ENCODE measurements around the gene KLK1.
"Not testable (repeated sequence)": the region's sequence is repeated elsewhere in the genome, so short reads cannot be mapped to it uniquely, and the experiment has no call there.

Gene KLK1

DNA sequence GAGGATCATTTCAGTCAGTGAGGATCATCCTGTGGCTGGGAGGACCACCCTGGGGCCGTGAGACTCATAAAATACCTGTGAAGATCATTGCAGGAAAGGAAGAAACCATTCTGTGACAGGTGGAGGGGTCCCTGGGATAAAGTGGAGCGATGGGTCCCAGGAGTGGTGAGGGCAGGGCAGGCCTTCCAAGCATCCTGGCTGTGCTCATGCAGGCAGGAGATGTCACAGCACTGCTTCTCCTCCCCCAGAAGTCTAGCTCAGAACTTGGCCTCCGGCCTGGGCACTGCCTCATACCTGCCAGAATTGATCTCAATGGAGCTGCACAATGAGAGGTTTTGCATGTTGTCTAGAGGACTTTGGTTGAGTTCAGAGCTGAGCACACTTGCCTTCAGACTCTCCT lies 11.1 kb downstream of the KLK1 start:
- no peak for DNase-seq

DNA sequence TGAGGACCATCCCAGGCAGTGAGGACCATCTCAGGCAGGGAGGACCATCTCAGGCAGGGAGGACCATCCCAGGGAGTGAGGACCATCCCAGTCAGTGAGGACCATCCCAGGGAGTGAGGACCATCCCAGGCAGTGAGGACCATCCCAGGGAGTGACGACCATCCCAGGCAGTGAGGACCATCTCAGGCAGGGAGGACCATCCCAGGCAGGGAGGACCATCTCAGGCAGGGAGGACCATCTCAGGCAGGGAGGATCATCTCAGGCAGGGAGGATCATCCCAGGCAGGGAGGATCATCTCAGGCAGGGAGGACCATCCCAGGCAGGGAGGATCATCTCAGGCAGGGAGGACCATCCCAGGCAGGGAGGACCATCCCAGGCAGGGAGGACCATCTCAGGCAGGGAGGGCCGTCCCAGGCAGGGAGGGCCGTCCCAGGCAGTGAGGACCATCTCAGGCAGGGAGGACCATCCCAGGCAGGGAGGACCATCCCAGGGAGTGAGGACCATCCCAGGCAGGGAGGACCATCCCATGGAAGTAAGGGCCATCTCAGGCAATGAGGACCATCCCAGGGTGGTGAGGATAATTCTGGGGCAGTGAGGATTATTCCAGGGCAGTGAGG lies 11.9 kb downstream of the KLK1 start:
- DNase-seq: not testable (repeated sequence)

DNA sequence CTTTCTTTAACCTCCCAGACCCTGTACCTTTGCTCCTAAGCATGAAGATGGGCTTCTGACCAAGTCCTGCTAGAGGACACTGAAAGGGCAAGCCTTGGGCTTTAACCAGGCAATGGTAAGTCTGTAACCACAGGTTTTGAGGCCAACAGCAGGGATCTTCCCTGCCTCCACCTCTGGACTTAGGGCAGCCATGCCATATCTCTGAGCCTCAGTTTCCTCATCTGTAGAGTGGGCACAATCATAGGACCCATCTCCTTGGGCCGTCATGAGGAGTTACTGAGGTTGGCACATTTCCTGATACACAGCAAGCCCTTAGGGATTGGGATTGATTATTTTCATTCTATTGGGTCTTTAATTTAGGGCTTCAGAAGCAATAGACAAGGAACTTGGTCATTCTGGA lies 14.7 kb downstream of the KLK1 start:
- no peak for DNase-seq

DNA sequence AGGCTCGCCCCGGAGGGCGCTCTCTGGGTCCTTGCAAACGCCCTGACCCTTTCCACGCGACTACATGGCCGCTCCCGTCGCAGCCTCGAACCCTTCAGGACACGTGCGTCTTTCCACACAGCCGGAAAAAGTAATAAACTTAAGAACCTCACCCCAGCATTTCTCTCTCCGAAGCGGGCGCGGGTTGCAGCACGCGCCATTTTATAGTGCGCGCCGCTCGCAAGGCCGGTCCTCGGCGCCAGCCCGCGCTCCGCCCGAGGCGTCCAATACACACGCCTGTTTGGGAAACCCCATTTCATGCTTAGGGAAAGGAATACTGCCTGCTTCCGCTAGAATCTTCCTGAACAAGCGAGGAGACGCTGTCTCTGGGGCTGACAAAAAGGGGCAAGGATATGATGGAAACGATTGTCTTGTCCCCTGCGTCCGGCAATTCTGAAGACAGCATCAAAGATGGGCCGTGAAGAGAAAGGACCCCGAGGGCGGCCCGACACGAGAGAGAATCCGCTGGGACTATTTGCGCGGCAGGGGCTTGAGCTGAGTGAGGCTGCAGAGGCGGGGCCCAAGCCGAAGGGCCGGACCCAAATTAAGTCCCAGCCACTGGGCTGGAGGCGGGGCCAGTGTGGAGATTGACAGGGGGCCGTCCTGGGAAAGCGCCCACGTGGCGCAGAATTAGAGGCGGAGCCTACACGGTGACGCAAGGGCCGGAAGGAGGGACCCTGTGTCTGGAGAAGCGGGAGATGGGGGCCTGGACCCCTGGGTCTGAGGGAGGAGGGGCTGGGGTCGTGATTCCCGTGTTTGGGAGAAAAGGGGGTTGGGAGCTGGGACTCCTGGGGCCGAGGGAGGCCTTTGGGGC lies 18.9 kb downstream of the KLK1 start:
- peak; percentile 96 for DNase-seq

DNA sequence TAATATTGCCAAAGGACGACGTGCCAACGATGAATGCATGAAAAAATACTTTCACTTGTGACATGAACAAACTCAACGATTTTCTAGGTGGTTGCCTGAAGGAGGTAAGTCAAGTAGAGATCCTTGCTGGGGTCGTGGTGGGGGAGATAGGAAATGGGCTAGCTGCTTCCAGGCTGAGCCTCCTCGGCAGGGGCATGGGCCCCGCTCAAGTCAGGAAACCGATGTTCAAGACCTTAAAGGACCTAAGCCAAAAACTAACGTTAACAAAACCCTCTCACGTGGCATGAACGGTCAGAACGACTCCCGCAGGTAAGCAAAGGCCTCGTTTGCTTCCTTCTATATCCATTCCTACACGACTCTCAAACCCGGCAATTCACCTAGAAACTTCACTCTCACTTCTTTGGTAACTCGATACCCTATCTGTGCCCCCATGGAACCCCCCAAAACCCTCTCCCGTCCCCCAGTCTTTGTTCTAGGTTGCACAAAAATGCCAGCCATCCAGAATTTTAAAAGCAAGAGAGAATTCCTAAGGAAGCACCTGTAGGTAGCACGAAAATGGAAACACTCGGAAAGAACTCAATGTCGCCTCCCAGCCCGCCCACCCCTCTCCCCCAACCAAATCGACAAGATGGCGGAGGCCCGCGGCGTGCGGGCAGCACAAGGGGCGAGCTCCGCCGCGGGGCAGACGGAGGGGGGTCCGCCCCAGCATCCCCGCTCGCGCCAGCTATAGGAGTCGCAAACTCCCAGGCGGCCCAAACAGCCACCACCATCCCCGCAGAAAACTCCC lies 19.8 kb downstream of the KLK1 start:
- no peak for DNase-seq

DNA sequence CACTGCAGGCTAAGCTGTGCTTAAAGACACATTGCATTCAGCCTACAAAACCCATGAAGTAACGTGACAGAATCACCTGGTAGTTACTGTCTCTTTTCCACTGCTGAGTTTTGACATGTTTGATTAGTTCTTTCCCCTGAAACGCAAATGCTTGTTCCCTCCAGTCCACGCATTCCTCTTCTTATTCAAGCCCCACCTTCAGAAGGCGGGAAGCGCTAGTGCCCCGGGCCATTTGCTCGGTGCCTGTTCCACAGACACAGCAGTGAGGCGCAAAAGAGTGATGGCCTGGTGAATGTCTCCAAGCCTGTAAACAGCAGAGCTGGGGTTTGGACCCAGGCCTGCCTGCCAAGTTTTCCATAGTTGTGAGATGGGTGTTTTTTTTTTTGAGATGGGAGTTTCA lies 22.5 kb downstream of the KLK1 start:
- no peak for DNase-seq

DNA sequence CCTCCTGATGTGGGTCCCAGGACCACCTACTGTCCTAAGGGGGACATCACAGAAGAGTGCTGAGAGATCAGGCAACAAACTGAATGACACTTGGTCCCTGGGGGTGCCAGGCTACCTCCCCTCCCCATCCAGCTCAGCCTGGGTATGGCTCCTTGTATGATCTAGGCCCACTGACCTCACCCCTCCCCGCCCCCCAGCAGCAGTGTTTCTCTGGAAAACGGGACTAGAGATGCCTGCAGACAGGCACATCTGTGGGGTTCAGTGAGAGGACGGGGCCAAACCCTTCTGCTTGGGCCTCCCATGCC lies 24.1 kb downstream of the KLK1 start:
- no peak for DNase-seq

DNA sequence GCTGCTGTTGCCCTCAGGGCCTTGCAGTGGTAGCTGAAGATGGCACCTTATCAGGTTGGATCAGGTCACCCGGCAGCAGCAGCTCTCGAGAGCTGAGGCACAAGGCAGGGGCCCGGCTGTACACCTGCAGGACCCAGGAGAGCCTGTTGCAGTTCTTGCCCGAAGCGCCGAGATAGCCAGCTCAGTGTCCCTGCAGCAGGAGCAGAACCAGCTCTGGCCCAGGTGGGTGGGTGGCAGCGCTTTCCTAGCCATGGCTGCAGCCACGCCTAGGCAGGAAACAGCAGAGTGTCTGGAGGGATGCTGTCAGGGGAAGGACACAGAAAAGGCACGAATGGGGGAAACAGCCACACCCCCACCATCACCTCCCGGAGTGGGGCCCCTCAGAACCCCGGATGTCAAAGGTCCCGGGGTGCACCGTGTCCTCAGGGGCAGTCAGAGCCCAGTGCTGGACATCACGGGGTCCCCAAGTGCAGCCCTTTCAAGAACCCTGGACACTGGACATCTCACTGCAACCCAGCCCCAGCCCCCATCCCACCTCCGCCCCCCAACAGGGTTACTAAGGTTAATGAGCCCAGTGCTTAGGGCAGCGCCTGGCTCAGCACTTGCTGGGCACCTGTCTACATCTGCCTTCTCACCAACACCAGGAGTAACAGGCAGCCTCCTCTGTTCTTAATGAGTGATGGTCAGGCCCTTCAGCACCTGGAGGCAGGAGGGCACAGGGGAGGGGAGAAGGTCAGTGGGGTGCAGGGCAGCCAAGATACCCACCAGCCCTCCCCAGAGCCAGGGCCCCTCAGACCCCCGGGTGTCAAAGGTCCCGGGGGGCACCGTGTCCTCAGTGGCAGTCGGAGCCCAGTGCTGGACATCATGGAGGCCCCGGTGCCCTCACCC lies 24.7 kb downstream of the KLK1 start:
- DNase-seq: no peak

DNA sequence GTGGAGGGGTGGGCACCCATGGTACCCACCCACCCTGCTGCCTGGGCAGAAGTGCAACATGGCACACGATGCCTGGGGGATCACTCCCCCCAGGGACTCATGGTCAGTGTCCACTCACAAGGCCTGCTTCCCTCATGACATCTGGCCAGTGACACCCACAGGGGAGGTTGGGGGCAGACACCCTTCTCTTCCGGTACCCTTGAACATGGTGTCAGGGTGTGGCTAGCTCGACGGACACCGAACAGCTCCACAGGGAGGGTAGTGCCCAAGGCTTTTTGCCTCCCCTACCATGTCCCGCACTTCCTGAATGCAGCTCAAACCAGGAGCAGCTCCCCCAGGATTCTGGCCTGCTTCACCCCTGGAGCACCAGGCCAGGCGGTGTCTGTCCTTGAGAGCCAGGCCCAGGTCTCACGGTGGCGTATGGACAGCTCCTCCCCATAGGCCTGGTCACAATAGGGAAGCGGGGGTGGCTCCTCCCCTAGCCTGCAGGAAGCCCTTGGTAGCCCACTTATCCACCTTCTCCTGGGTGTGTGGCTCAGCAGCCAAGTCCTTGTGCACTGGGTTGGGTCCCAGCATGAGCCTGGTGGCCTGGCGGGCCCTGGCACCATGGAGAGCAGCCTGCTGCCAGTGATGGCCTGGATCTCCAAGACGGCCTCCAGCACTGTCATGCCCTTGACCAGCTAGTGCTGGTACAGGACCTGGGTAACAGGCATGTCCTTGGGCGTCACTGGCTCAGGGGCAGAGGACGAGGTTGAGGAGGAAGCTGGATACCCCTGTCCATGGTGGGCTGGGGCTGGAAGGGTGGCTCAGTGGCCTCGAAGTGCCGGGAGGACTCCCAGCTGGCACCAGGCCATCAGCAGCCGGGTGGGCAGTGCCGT lies 25.6 kb downstream of the KLK1 start:
- no peak for DNase-seq

DNA sequence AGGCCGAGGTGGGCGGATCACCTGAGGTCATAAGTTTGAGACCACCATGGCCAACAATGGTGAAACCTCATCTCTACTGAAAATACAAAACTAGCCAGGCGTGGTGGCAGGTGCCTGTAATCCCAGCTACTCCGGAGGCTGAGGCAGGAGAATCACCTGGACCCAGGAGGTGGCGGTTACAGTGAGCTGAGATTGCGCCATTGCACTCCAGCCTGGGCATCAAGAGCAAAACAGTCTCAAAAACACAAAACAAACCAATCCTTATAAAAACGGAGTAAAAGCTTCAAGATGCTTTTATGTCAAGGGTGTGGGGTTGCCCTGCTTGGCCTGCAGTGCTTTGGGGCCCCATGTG lies 26.2 kb downstream of the KLK1 start:
- no peak for DNase-seq

DNA sequence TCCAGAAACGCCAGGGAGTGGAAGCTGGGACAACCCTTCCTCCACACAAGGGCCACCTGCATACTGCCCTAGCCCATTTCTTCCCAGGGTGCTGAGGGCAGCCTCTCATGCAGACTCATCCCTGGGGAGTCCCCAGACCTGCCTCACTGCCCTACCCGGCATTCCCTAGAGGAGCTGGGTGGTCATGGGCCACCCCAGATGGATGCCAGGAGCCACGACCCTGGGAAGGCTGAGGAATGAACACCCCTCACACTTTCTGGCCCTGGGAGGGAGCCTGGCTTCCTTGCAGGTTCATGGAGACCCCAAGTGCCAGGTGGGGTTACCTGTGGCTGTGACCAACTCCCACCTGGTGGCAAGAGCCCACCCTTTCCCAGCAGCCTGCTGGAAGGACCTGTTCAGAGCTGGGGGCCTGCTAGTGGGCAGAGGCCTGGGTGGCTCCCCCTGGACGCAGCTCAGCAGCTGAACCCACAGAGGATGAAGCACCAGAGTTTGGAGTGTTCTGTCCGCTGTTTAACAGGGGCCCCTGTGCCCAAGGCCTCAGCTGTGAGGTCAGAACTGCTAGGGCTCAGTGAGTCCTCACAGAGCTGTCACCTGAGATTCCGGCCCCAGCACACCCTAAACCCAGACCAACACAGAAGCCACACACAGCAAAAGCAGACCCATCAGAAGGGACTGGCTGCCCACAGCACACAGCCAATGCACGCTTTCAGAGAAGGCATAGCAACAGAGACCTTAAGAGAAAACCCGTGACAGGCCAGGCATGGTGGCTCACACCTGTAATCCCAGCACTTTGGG lies 26.8 kb downstream of the KLK1 start:
- DNase-seq: no peak

DNA sequence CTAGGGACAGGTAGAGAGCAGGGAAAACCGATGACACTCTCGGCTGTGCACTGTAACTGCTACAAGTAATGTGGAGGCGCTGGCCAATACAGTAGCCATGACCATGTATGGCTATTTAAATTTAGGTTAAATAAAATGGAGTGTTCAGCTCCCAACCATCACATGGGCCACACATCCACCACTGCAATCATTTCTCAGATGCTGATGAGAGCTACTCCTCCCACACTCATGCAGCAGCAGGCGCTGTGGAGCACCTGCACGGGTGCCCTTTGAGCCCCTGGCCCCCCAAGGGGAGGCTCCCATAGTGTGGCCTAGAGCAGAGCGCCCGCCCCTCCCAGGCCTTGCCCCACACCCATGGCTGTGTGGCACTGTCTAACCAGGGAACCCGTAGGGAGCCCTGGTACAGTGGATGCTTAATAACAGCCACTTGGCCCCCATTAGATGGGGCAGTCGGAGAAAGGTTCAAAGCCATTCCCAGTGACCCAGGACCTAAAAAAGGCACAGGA lies 27.4 kb downstream of the KLK1 start:
- DNase-seq: no peak

DNA sequence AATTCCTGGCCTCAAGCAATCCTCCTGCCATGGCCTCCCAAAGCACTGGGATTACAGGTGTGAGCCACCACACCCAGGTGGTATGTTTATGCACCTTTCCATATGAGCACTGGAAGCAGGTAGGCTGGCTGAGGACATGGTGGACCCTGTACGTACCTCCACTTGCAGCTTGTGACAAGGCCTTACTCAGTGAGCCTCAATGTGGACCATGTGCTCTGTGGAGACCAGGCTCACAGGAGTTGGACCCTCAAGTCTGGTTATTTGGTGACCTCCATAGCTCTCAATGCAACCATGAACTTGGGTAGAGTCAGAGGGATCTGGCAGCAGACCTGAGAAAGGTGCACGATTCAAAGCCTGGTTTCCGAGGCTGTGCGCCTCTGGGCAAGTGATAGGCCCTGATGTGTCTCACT lies 27.9 kb downstream of the KLK1 start:
- DNase-seq: no peak

DNA sequence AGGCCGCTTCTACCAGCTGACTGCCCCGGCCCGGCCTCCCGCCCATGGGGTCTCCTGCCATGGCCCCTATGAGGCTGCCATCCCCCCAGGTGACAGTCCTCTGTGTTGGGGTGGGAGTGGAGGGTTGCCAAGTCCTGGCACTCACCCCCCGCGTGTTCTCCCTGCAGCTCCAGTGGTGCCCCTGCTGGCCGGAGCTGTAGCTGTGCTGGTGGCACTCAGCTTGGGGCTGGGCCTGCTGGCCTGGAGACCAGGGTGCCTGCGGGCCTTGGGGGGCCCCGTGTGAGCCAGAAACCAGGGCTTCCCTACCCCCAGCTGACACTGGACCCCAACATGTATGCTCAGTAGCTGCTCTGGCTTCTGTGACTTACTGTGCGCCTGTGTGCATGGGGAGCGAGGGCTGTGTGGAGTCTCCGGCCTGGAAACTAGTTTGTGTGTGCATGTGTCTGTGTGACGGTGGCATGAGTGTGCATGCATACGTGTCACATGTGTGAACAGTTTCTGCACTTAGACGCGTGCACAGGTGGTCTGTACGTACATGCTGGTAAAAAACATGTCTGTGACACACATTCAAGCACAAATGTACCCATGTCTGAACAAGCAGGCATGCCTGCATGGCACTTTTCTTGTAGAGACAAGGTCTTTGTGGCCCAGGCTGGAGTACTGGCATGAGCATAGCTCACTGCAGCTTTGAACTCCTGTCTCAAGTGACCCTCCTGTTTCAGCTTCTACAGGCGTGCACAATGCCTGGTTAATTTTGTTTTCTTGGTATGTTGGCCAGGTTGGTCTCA lies 28.5 kb downstream of the KLK1 start:
- DNase-seq: peak; percentile 70

DNA sequence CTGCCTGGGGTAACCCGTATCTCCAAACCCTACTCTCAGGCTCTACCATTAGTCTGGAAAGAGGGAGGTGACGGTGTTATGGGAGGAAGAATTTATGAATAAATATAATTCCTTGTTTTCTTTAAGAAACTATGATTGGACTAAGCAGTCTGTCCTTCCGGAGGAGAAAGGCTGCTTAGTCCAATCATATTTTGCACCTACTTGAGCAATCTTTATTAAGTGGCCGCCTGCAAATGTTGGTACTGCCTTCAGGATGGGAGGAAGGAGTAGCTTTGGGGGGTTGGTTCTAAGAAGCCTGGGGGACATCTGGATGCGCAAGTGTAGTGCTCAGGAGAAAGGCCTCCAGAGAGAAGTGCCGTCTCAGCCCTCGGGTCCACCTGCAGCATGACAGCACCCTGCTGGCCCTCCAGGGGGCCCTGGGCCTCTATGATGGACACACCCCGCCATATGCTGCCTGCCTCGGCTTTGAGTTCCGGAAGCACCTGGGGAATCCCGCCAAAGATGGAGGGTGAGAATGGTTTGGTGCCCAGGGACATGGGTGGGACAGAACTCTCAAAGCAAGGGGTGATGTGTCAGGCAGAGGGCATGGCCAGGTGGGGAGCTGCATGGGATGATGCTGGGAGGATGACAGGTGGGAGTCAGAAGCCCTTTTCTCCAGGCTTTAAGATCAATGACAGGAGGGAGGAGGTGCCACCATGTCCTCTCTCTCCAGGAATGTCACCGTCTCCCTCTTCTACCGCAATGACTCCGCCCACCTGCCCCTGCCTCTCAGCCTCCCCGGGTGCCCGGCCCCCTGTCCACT lies 29.3 kb downstream of the KLK1 start:
- peak; percentile 63 for DNase-seq

DNA sequence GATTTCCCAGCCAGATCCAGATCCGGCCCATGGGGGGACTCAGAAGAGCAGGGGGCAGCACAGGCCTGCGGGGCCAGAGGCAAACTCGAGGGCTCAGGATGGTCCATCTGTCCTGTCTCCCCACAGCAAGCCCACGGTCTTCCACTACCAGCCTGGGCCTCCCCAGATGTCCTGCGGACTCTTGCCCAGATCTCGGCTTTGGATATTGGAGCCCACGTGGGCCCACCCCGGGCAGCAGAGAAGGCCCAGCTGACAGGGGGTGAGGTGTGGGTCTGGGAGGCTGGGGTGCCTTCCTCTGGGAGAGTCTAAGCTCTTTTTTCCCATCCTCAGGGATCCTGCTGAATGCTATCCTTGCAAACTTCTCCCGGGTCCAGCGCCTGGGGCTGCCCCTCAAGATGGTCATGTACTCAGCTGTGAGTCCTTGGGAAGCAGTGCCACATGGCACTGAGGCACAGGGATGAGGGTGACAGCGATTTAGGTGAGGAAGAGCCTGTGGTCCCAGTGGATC lies 30.0 kb downstream of the KLK1 start:
- no peak for DNase-seq

DNA sequence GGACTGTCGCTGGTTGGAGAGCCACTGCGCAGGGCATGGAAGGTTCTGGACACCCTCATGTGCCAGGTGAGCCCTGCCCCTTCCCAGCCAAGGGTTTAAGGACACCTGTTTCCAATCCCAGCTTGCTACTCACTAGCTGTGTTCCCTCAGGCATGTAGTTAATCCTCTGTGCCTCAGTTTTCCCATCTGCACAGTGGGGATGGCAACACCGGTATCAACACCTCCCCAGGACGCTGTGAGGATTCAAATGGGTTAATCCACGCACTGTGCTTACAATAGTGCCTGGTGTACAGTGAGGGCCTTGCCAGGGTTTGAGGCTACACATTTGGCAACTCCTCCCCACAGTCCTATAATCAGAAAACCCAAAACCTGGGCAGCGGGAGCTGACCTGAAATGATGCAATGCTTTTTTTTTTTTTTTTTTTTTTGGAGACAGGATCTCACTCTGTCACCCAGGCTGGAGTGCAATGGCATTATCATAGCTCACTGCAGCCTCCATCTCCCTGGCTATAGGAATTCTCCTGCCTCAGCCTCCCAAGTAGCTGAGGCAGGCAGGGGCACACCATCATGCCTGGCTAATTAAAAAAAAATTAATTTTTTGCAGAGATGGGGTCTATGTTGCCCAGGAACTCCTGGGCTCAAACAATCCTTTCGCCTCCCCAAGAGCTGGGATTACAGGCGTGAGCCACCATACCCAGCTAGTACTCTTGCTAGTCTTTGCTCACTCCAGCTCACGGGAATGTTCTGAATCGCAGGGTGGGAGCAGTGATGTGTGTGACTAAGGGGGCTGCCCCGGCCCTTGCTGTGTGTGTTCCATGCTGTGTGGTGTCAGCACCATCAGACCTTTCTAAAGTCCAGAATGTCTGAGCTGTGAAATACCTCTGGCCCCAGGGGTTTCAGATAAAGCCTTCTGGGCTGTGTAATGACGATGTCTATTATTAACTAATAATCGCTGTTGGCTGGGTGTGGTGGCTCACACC lies 31.0 kb downstream of the KLK1 start:
- no peak for DNase-seq
